ENCODE results near the gene SUPT16H. TPM values are rescaled to one million over a fixed set of nuclear protein-coding genes. Genes with fewer than 3 reads are reported as not detected.
A peak's percentile ranks its signal among the peaks of the same experiment; 100 is the strongest.

The SUPT16H gene
- total and polyA plus RNA-seq, 7 experiments from 2014 or later, result 46.1 to 104 (median 78.6) TPM

GRCh38 chr14:21395450-21395849, 11.6 kb upstream of the SUPT16H start:
- ATAC-seq (no peak), DNase-seq (no peak)
- Histone ChIP-seq H3K27ac (ENCODE audit: low read depth, low read length) (no peak overlapping the region), H3K4me3 (ENCODE audit: low read length) (no peak overlapping the region), H3K4me1 (ENCODE audit: control insufficient read depth in 2 of 2, insufficient read depth in 2 of 2, low read length in 2 of 2) (no peaks in the 10 kb centered on the region), H3K27me3 (ENCODE audit: control insufficient read depth in 2 of 2, insufficient read depth in 2 of 2, low read length in 2 of 2) (no peaks in the 10 kb centered on the region), H3K36me3 (ENCODE audit: control insufficient read depth in 2 of 3, insufficient read depth in 3 of 3, low read length in 3 of 3) (peaks cover 55 to 95% (median 62%) of the 10 kb centered on the region in 3 experiments), H3K9me3 (ENCODE audit: control insufficient read depth in 2 of 3, low read length in 3 of 3) (no peaks in the 10 kb centered on the region)
- Mint-ChIP-seq H3K4me3 (no peak overlapping the region), H3K9me3 (no peaks in the 10 kb centered on the region), H3K4me1 (no peaks in the 10 kb centered on the region), H3K27me3 (no peaks in the 10 kb centered on the region), H3K36me3 (peaks cover 30 to 69% (median 48%) of the 10 kb centered on the region in 5 donors), H3K27ac (peak overlapping the region in 1 of 9 donors; percentile 39)
- CTCF ChIA-PET, result no interaction called here
- POLR2A ChIA-PET, result no interaction called here
- intact Hi-C loops (cut with micrococcal nuclease), result no loop called here

- intact Hi-C loops (cut with micrococcal nuclease), result loop anchor here in 1 of 2 donors (2.0 kb wide), 1 partner anchor 77 kb away; no protein-coding TSS in a partner anchor
- peaks cover 0 to 18% (median 4%) of the 10 kb centered on the region in 5 donors for H3K36me3 Mint-ChIP-seq
- H3K27ac Mint-ChIP-seq, result peak overlapping the region; percentile 97 to 100 (median 99)
- H3K36me3 ChIP-seq (ENCODE audit: control insufficient read depth in 2 of 3, insufficient read depth in 3 of 3, low read length in 3 of 3), result peaks cover 0 to 25% (median 0%) of the 10 kb centered on the region in 3 experiments
- no peaks in the 10 kb centered on the region for H3K9me3 ChIP-seq (ENCODE audit: control insufficient read depth in 2 of 3, low read length in 3 of 3)
- H3K27me3 ChIP-seq (ENCODE audit: control insufficient read depth in 2 of 2, insufficient read depth in 2 of 2, low read length in 2 of 2), result no peaks in the 10 kb centered on the region
- no peaks in the 10 kb centered on the region for H3K9me3 Mint-ChIP-seq
- ATAC-seq (no peak), DNase-seq (no peak)
- peaks cover 19 to 41% (median 36%) of the 10 kb centered on the region in 7 donors for H3K4me1 Mint-ChIP-seq
- H3K27ac ChIP-seq (ENCODE audit: low read depth, low read length), result peak overlapping the region; percentile 87
- H3K4me1 ChIP-seq (ENCODE audit: control insufficient read depth in 2 of 2, insufficient read depth in 2 of 2, low read length in 2 of 2), result peaks cover 3 to 11% of the 10 kb centered on the region in 2 donors
- no peaks in the 10 kb centered on the region for H3K27me3 Mint-ChIP-seq
- no peak overlapping the region for H3K4me3 ChIP-seq (ENCODE audit: low read length)
- H3K4me3 Mint-ChIP-seq, result peak overlapping the region; percentile 53 to 99 (median 96)
- POLR2A ChIA-PET, result interaction anchor here (0.6 to 1.4 kb wide), 5 partner anchors 8 to 183 kb away, joined by 3 to 6 read pairs (median 5); no protein-coding TSS in a partner anchor
- CTCF ChIA-PET, result no interaction called here
Observed at GRCh38 chr14:21385188-21385904, 1.5 kb upstream of the SUPT16H start.

- Histone ChIP-seq H3K4me1 (ENCODE audit: control insufficient read depth in 2 of 2, insufficient read depth in 2 of 2, low read length in 2 of 2) (peaks cover 3 to 11% of the 10 kb centered on the region in 2 donors), H3K36me3 (ENCODE audit: control insufficient read depth in 2 of 3, insufficient read depth in 3 of 3, low read length in 3 of 3) (peaks cover 0 to 17% (median 0%) of the 10 kb centered on the region in 3 experiments), H3K9me3 (ENCODE audit: control insufficient read depth in 2 of 3, low read length in 3 of 3) (no peaks in the 10 kb centered on the region), H3K4me3 (ENCODE audit: low read length) (peak overlapping the region; percentile 98), H3K27ac (ENCODE audit: low read depth, low read length) (peak overlapping the region; percentile 87), H3K27me3 (ENCODE audit: control insufficient read depth in 2 of 2, insufficient read depth in 2 of 2, low read length in 2 of 2) (no peaks in the 10 kb centered on the region)
- peak overlapping the region; percentile 92 to 99 (median 97) for H3K4me3 Mint-ChIP-seq
- ChIA-PET CTCF (interaction anchor here (0.9 kb wide), 1 partner anchor 8 kb away, joined by 4 read pairs; no protein-coding TSS in a partner anchor), POLR2A (interaction anchor here (0.7 to 1.4 kb wide), 8 partner anchors 9 to 127 kb away, joined by 3 to 10 read pairs (median 6); partner anchors contain the start of genes CHD8 and METTL3)
- H3K36me3 Mint-ChIP-seq, result peaks cover 0 to 16% (median 4%) of the 10 kb centered on the region in 5 donors
- peak overlapping the region; percentile 97 to 100 (median 99) for H3K27ac Mint-ChIP-seq
- no peaks in the 10 kb centered on the region for H3K9me3 Mint-ChIP-seq
- no peaks in the 10 kb centered on the region for H3K27me3 Mint-ChIP-seq
- peak in 1 of 9 donors; percentile 64 for DNase-seq
- peaks cover 24 to 49% (median 45%) of the 10 kb centered on the region in 7 donors for H3K4me1 Mint-ChIP-seq
- ATAC-seq, result peak; percentile 61
- intact Hi-C loops (cut with micrococcal nuclease), result loop anchor here (1.0 to 5.0 kb wide), 13 partner anchors 53 to 923 kb away; partner anchors contain the start of genes CHD8 (in 2 of the 2), HNRNPC (in 2 of the 2), METTL3 (in 2 of the 2) and TOX4 (in 2 of the 2)
Observed at GRCh38 chr14:21384494-21384851, 654 bp upstream of the SUPT16H start.

GRCh38 chr14:21382886-21383847, 652 bp downstream of the SUPT16H start:
- Histone ChIP-seq H3K4me3 (ENCODE audit: low read length) (peak overlapping the region; percentile 98), H3K9me3 (ENCODE audit: control insufficient read depth in 2 of 3, low read length in 3 of 3) (no peaks in the 10 kb centered on the region), H3K27ac (ENCODE audit: low read depth, low read length) (peak overlapping the region; percentile 87), H3K36me3 (ENCODE audit: control insufficient read depth in 2 of 3, insufficient read depth in 3 of 3, low read length in 3 of 3) (peaks cover 0 to 5% (median 0%) of the 10 kb centered on the region in 3 experiments), H3K4me1 (ENCODE audit: control insufficient read depth in 2 of 2, insufficient read depth in 2 of 2, low read length in 2 of 2) (peaks cover 3 to 11% of the 10 kb centered on the region in 2 donors), H3K27me3 (ENCODE audit: control insufficient read depth in 2 of 2, insufficient read depth in 2 of 2, low read length in 2 of 2) (no peaks in the 10 kb centered on the region)
- ATAC-seq, result peak; percentile 36
- peaks cover 0 to 15% (median 4%) of the 10 kb centered on the region in 5 donors for H3K36me3 Mint-ChIP-seq
- DNase-seq, result peak; percentile 15 to 61 (median 33)
- no peaks in the 10 kb centered on the region for H3K27me3 Mint-ChIP-seq
- peak overlapping the region; percentile 97 to 100 (median 99) for H3K27ac Mint-ChIP-seq
- peaks cover 27 to 58% (median 49%) of the 10 kb centered on the region in 7 donors for H3K4me1 Mint-ChIP-seq
- CTCF ChIA-PET, result interaction anchor here (0.6 to 0.9 kb wide), 2 partner anchors 140 to 211 kb away, joined by 3 to 5 read pairs; no protein-coding TSS in a partner anchor
- peak overlapping the region; percentile 92 to 99 (median 97) for H3K4me3 Mint-ChIP-seq
- intact Hi-C loops (cut with micrococcal nuclease), result loop anchor here in 1 of 2 donors (5.0 kb wide), 3 partner anchors 156 to 771 kb away; partner anchors contain the start of gene TMEM253
- POLR2A ChIA-PET, result interaction anchor here (0.7 to 1.0 kb wide), 4 partner anchors 54 to 702 kb away, joined by 3 to 4 read pairs (median 4); no protein-coding TSS in a partner anchor
- H3K9me3 Mint-ChIP-seq, result no peaks in the 10 kb centered on the region

GRCh38 chr14:21382095-21382494, 1.7 kb downstream of the SUPT16H start:
- no peak overlapping the region for H3K27ac ChIP-seq (ENCODE audit: low read depth, low read length)
- no peaks in the 10 kb centered on the region for H3K27me3 ChIP-seq (ENCODE audit: control insufficient read depth in 2 of 2, insufficient read depth in 2 of 2, low read length in 2 of 2)
- H3K4me3 ChIP-seq (ENCODE audit: low read length), result no peak overlapping the region
- Mint-ChIP-seq H3K36me3 (peaks cover 0 to 15% (median 4%) of the 10 kb centered on the region in 5 donors), H3K9me3 (no peaks in the 10 kb centered on the region), H3K4me3 (peak overlapping the region; percentile 36 to 99 (median 95)), H3K27me3 (no peaks in the 10 kb centered on the region), H3K4me1 (peaks cover 33 to 69% (median 58%) of the 10 kb centered on the region in 7 donors), H3K27ac (peak overlapping the region; percentile 28 to 100 (median 99))
- POLR2A ChIA-PET, result interaction anchor here (1.0 to 1.1 kb wide), 2 partner anchors 55 to 139 kb away, joined by 3 to 4 read pairs; no protein-coding TSS in a partner anchor
- intact Hi-C loops (cut with micrococcal nuclease), result loop anchor here in 1 of 2 donors (5.0 kb wide), 3 partner anchors 155 to 770 kb away; partner anchors contain the start of gene TMEM253
- DNase-seq, result no peak
- H3K4me1 ChIP-seq (ENCODE audit: control insufficient read depth in 2 of 2, insufficient read depth in 2 of 2, low read length in 2 of 2), result peaks cover 3 to 11% of the 10 kb centered on the region in 2 donors
- H3K9me3 ChIP-seq (ENCODE audit: control insufficient read depth in 2 of 3, low read length in 3 of 3), result no peaks in the 10 kb centered on the region
- no peaks in the 10 kb centered on the region for H3K36me3 ChIP-seq (ENCODE audit: control insufficient read depth in 2 of 3, insufficient read depth in 3 of 3, low read length in 3 of 3)
- no peak for ATAC-seq
- CTCF ChIA-PET, result interaction anchor here (0.6 kb wide), 1 partner anchor 212 kb away, joined by 5 read pairs; no protein-coding TSS in a partner anchor
